Trophoblast cell (in vitro differentiated cells and primary cell): ENCODE measurements around the gene SCFD2.

Experiments used
- DNase-seq, 2 donors: peaks; one replicate each; pipeline ENCODE4 v3.0.0-alpha.2; 2016
- H2AFZ ChIP-seq: 2 replicates; pipeline ENCODE4 v1.6.1; 2013; ENCODE audit warnings: low read length, moderate library complexity, mild to moderate bottlenecking; ENCODE audit not compliant: insufficient read depth, poor library complexity
- H2AK5ac ChIP-seq: 2 replicates; pipeline ENCODE4 v1.6.1; 2013; ENCODE audit warnings: mild to moderate bottlenecking, low read length
- H2BK120ac ChIP-seq: 2 replicates; pipeline ENCODE4 v1.6.1; 2013; ENCODE audit warnings: low read length, mild to moderate bottlenecking, moderate library complexity; ENCODE audit not compliant: insufficient read depth, poor library complexity
- H2BK12ac ChIP-seq: 2 replicates; pipeline ENCODE4 v1.6.1; 2013; ENCODE audit warnings: mild to moderate bottlenecking, low read length, moderate library complexity
- H2BK5ac ChIP-seq: 2 replicates; pipeline ENCODE4 v1.6.1; 2013; ENCODE audit warnings: low read length, low read depth, moderate library complexity, mild to moderate bottlenecking; ENCODE audit not compliant: poor library complexity
- H3K14ac ChIP-seq: 2 replicates; pipeline ENCODE4 v1.6.1; 2013; ENCODE audit warnings: mild to moderate bottlenecking, low read length
- H3K18ac ChIP-seq: 2 replicates; pipeline ENCODE4 v1.6.1; 2013; ENCODE audit warnings: mild to moderate bottlenecking, low read length
- H3K23ac ChIP-seq: 2 replicates; pipeline ENCODE4 v1.6.1; 2013; ENCODE audit warnings: low read length
- H3K27ac ChIP-seq: 2 replicates; pipeline ENCODE4 v1.5.1; 2013; ENCODE audit warnings: low read depth, mild to moderate bottlenecking, inconsistent platforms, low read length, moderate library complexity
- H3K27me3 ChIP-seq: 2 replicates; pipeline ENCODE4 v1.6.1; 2013; ENCODE audit warnings: inconsistent platforms, mild to moderate bottlenecking, low read length, moderate library complexity; ENCODE audit not compliant: insufficient read depth
- H3K36me3 ChIP-seq, 2 experiments: 1 replicate in 1 of 2; 2 replicates in 1 of 2; pipeline ENCODE4 v1.6.1; 2013; ENCODE audit warnings: low read length in 2 of 2, mild to moderate bottlenecking in 2 of 2, moderate library complexity in 1 of 2; ENCODE audit not compliant: insufficient read depth in 2 of 2, control insufficient read depth in 1 of 2
- H3K4ac ChIP-seq: 2 replicates; pipeline ENCODE4 v1.6.1; 2013; ENCODE audit warnings: low read depth, mild to moderate bottlenecking, low read length, moderate library complexity
- H3K4me1 ChIP-seq, 2 experiments: 1 replicate in 1 of 2; 2 replicates in 1 of 2; pipeline ENCODE4 v1.6.1; 2013; ENCODE audit warnings: low read length in 2 of 2, mild to moderate bottlenecking in 2 of 2, moderate library complexity in 1 of 2; ENCODE audit not compliant: insufficient read depth in 2 of 2, control insufficient read depth in 1 of 2
- H3K4me2 ChIP-seq: 2 replicates; pipeline ENCODE4 v1.6.1; 2013; ENCODE audit warnings: inconsistent platforms, mild to moderate bottlenecking, low read length, moderate library complexity
- H3K4me3 ChIP-seq: 2 replicates; pipeline ENCODE4 v1.5.1; 2013; ENCODE audit warnings: mild to moderate bottlenecking, low read depth, low read length, inconsistent platforms
- H3K79me1 ChIP-seq: one replicate; pipeline ENCODE4 v1.6.1; 2013; ENCODE audit warnings: low read length
- H3K79me2 ChIP-seq: 2 replicates; pipeline ENCODE4 v1.6.1; 2013; ENCODE audit warnings: low read length, mild to moderate bottlenecking; ENCODE audit not compliant: control insufficient read depth, insufficient read depth, poor library complexity
- H3K9ac ChIP-seq: 2 replicates; pipeline ENCODE4 v1.6.1; 2013; ENCODE audit warnings: mild to moderate bottlenecking, low read length
- H3K9me3 ChIP-seq: 2 replicates; pipeline ENCODE4 v1.6.1; 2013; ENCODE audit warnings: low read depth, mild to moderate bottlenecking, control low read depth, inconsistent platforms, low read length; ENCODE audit not compliant: insufficient read depth
- H4K12ac ChIP-seq: 2 replicates; pipeline ENCODE4 v1.6.1; 2013; ENCODE audit warnings: low read depth, mild to moderate bottlenecking, low read length, moderate library complexity
- H4K8ac ChIP-seq: 2 replicates; pipeline ENCODE4 v1.6.1; 2013; ENCODE audit warnings: low read depth, mild to moderate bottlenecking, low read length, moderate library complexity
- H4K91ac ChIP-seq: one replicate; pipeline ENCODE4 v1.6.1; 2013; ENCODE audit warnings: low read depth, mild to moderate bottlenecking, low read length, moderate library complexity
- WGBS: extraction: QIAGEN DNeasy Blood & Tissue Kit; methylation state at CpG from one replicate; pipeline ENCODE4 v1.1.7; 2013; ENCODE audit warnings: missing lambda C conversion rate; ENCODE audit not compliant: insufficient read length, insufficient coverage; ENCODE audit errors: extremely low coverage; 5-methylcytosine and 5-hydroxymethylcytosine counted together

SCFD2 gene

GRCh38 chr4:53044651-53044960 lies 321.3 kb downstream of the SCFD2 start:
- Histone ChIP-seq H3K27ac (no peak overlapping the region), H3K4ac (no peak overlapping the region), H4K91ac (no peak overlapping the region), H3K36me3 (no peaks in the 10 kb centered on the region), H3K27me3 (no peaks in the 10 kb centered on the region), H3K79me2 (no peaks in the 10 kb centered on the region), H3K4me2 (no peak overlapping the region), H4K8ac (no peak overlapping the region), H2BK5ac (no peak overlapping the region), H2AFZ (no peak overlapping the region), H2BK120ac (no peak overlapping the region), H3K4me1 (no peaks in the 10 kb centered on the region), H3K23ac (no peak overlapping the region), H3K9ac (no peak overlapping the region), H3K14ac (no peak overlapping the region), H3K79me1 (no peaks in the 10 kb centered on the region), H2BK12ac (no peak overlapping the region), H3K4me3 (no peak overlapping the region), H2AK5ac (no peak overlapping the region), H3K9me3 (no peaks in the 10 kb centered on the region), H3K18ac (no peak overlapping the region), H4K12ac (no peak overlapping the region)
- DNase-seq: no peak
- WGBS: no CpG with 5 or more reads among the region's 2 CpGs

- H3K79me1 ChIP-seq: no peaks in the 10 kb centered on the region
- H2BK12ac ChIP-seq: no peak overlapping the region
- no peak overlapping the region for H4K12ac ChIP-seq
- no CpG with 5 or more reads among the region's 4 CpGs for WGBS
- H3K18ac ChIP-seq: no peak overlapping the region
- H3K27ac ChIP-seq: no peak overlapping the region
- no peak overlapping the region for H2AFZ ChIP-seq
- no peak overlapping the region for H3K4me3 ChIP-seq
- H3K9ac ChIP-seq: no peak overlapping the region
- no peak for DNase-seq
- H3K9me3 ChIP-seq: no peaks in the 10 kb centered on the region
- H4K91ac ChIP-seq: no peak overlapping the region
- no peak overlapping the region for H2BK120ac ChIP-seq
- no peaks in the 10 kb centered on the region for H3K79me2 ChIP-seq
- H3K36me3 ChIP-seq: no peaks in the 10 kb centered on the region
- H3K4me2 ChIP-seq: no peak overlapping the region
- no peak overlapping the region for H2AK5ac ChIP-seq
- H3K27me3 ChIP-seq: no peaks in the 10 kb centered on the region
- H3K4me1 ChIP-seq: no peaks in the 10 kb centered on the region
- no peak overlapping the region for H3K14ac ChIP-seq
- H3K4ac ChIP-seq: no peak overlapping the region
- no peak overlapping the region for H2BK5ac ChIP-seq
- no peak overlapping the region for H3K23ac ChIP-seq
- no peak overlapping the region for H4K8ac ChIP-seq
These were observed 321.8 kb downstream of the SCFD2 start for GRCh38 chr4:53043891-53044650.

DNA sequence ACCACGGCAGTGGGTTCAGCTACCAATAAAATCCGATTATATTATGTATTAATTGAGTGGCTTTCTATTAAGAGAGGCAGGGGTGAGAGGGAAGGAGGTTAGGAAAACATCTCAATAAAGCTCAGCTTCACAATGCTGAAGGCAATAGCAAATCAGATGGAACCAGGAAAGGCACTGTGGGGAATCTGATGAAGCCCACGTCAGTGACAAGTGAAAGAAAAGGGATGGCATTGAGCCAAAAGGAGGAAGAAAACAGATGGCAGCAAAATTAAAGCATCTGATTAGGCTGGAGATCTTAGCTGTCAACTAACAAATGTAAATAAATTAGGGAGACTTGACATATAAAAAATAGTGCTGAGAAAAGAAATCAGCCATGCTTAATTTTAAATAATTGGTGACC lies 322.8 kb downstream of the SCFD2 start:
- Histone ChIP-seq H3K14ac (no peak overlapping the region), H2BK12ac (no peak overlapping the region), H3K4me3 (no peak overlapping the region), H3K36me3 (no peaks in the 10 kb centered on the region), H2BK5ac (no peak overlapping the region), H4K8ac (no peak overlapping the region), H3K9ac (no peak overlapping the region), H3K4ac (no peak overlapping the region), H2AK5ac (no peak overlapping the region), H4K91ac (no peak overlapping the region), H3K4me1 (no peaks in the 10 kb centered on the region), H2BK120ac (no peak overlapping the region), H3K79me2 (no peaks in the 10 kb centered on the region), H3K27me3 (no peaks in the 10 kb centered on the region), H4K12ac (no peak overlapping the region), H2AFZ (no peak overlapping the region), H3K4me2 (no peak overlapping the region), H3K27ac (no peak overlapping the region), H3K18ac (no peak overlapping the region), H3K9me3 (no peaks in the 10 kb centered on the region), H3K23ac (no peak overlapping the region), H3K79me1 (no peaks in the 10 kb centered on the region)
- no peak for DNase-seq
- WGBS: no CpG with 5 or more reads among the region's 3 CpGs

DNA sequence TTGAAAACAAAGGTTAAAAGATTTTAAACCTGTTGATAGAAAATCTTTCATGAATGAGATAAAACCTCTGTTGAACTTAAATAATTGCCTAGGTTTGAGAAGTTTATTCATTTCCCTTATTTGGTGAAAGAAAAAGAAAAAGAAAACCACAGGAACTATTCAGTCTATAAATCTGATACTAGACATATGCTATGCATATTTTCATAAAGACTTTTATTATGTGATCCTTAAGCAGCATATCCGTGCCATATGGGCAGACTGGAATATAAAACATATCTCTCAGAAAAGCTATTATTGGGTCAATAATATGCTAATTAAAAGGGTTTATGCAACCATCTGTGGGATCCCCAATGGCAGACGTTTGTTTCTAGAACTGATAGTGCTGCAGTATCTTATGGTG lies 325.0 kb downstream of the SCFD2 start:
- no peak overlapping the region for H2AFZ ChIP-seq
- DNase-seq: no peak
- no peak overlapping the region for H3K14ac ChIP-seq
- no peak overlapping the region for H3K4me2 ChIP-seq
- no peak overlapping the region for H2BK12ac ChIP-seq
- no peak overlapping the region for H2BK5ac ChIP-seq
- no peak overlapping the region for H3K9ac ChIP-seq
- no peak overlapping the region for H4K91ac ChIP-seq
- WGBS: no CpG with 5 or more reads among the region's 2 CpGs
- H3K9me3 ChIP-seq: no peaks in the 10 kb centered on the region
- H3K23ac ChIP-seq: no peak overlapping the region
- H2AK5ac ChIP-seq: no peak overlapping the region
- H4K8ac ChIP-seq: no peak overlapping the region
- no peak overlapping the region for H2BK120ac ChIP-seq
- no peaks in the 10 kb centered on the region for H3K27me3 ChIP-seq
- no peaks in the 10 kb centered on the region for H3K79me1 ChIP-seq
- no peaks in the 10 kb centered on the region for H3K79me2 ChIP-seq
- H3K27ac ChIP-seq: no peak overlapping the region
- no peak overlapping the region for H3K4ac ChIP-seq
- no peak overlapping the region for H3K4me3 ChIP-seq
- H3K4me1 ChIP-seq: no peaks in the 10 kb centered on the region
- H3K36me3 ChIP-seq: no peaks in the 10 kb centered on the region
- no peak overlapping the region for H4K12ac ChIP-seq
- no peak overlapping the region for H3K18ac ChIP-seq
